OCI-LY3 (cell line): ENCODE measurements around the gene CYS1.

Source experiments
- EZH2phosphoT487 ChIP-seq: fragments of 200-600 bp; shearing (Covaris generic); IDR thresholded peaks from 2 replicates; pipeline ENCODE4 v1.6.1; 2018; ENCODE audit warnings: antibody characterized with exemption, mixed run types, low read depth
- TF ChIP-seq, protein P1 (sequence below): fragments of 200-600, 300-600 bp; sonication (generic); IDR thresholded peaks from 2 replicates; pipeline ENCODE4 v1.5.1; 2014; ENCODE audit warnings: antibody characterized with exemption, low read length, low read depth

GRCh38 chr2:10067881-10068280, 12.3 kb downstream of the CYS1 start:
- TF ChIP-seq, protein P1, sequence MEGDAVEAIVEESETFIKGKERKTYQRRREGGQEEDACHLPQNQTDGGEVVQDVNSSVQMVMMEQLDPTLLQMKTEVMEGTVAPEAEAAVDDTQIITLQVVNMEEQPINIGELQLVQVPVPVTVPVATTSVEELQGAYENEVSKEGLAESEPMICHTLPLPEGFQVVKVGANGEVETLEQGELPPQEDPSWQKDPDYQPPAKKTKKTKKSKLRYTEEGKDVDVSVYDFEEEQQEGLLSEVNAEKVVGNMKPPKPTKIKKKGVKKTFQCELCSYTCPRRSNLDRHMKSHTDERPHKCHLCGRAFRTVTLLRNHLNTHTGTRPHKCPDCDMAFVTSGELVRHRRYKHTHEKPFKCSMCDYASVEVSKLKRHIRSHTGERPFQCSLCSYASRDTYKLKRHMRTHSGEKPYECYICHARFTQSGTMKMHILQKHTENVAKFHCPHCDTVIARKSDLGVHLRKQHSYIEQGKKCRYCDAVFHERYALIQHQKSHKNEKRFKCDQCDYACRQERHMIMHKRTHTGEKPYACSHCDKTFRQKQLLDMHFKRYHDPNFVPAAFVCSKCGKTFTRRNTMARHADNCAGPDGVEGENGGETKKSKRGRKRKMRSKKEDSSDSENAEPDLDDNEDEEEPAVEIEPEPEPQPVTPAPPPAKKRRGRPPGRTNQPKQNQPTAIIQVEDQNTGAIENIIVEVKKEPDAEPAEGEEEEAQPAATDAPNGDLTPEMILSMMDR, result no peak
- TF ChIP-seq EZH2phosphoT487, result no peak
